ENCODE data around the gene SUSD3. TPM values are rescaled to one million over a fixed set of nuclear protein-coding genes. Genes with fewer than 3 reads are reported as not detected.

The SUSD3 gene
- total and polyA plus RNA-seq, 4 donors = 4.1 to 19.2 (median 11.8) TPM

GRCh38 chr9:93091453-93092081, 33.1 kb downstream of the SUSD3 start:
- H3K36me3 ChIP-seq (ENCODE audit: control insufficient read depth in 4 of 4, insufficient read depth in 3 of 4, low read depth in 1 of 4, low read length in 3 of 4) = peaks cover 0 to 4% (median 0%) of the 10 kb centered on the region in 4 donors
- DNase-seq (ENCODE audit: low spot score) = peak; percentile 29
- 79% methylated on average over 3 of the region's 3 CpGs for WGBS
- H3K27me3 ChIP-seq (ENCODE audit: control insufficient read depth in 4 of 4, insufficient read depth in 4 of 4, low read length in 3 of 4) = no peaks in the 10 kb centered on the region
- no peaks in the 10 kb centered on the region for H3K9me3 ChIP-seq (ENCODE audit: control insufficient read depth in 4 of 4, low read length in 3 of 4)
- H3K4me1 ChIP-seq (ENCODE audit: control insufficient read depth in 4 of 4, insufficient read depth in 4 of 4, low read length in 3 of 4) = peaks cover under 1 to 18% (median 4%) of the 10 kb centered on the region in 4 donors
- no peak overlapping the region for H3K4me3 ChIP-seq (ENCODE audit: low read depth in 1 of 3, low read length in 3 of 3)
- no peak overlapping the region for H3K9ac ChIP-seq (ENCODE audit: low read depth in 1 of 2, low read length in 2 of 2)
- no peak overlapping the region for H3K27ac ChIP-seq (ENCODE audit: low read depth in 1 of 2, low read length in 2 of 2)
- TF ChIP-seq NR2F2 (IDR thresholded peaks at IDR 0.05) (no peak), SP1 (IDR thresholded peaks at IDR 0.05) (no peak), REST (IDR thresholded peaks at IDR 0.05) (no peak), ATF3 (IDR thresholded peaks at IDR 0.05) (no peak), TAF1 (conservative IDR thresholded peaks at IDR 0.05) (no peak), FOXA2 (IDR thresholded peaks at IDR 0.05) (no peak), RXRA (IDR thresholded peaks at IDR 0.05) (no peak), FOXA1 (IDR thresholded peaks at IDR 0.05) (no peak), HNF4G (IDR thresholded peaks at IDR 0.05) (no peak), YY1 (IDR thresholded peaks at IDR 0.05) (no peak), JUND (IDR thresholded peaks at IDR 0.05) (no peak), ZBTB33 (IDR thresholded peaks at IDR 0.05) (no peak), RAD21 (IDR thresholded peaks at IDR 0.05) (no peak), GABPA (IDR thresholded peaks at IDR 0.05 in 1 of 2, conservative IDR thresholded peaks at IDR 0.05 in 1 of 2) (no peak), MAX (IDR thresholded peaks at IDR 0.05) (no peak), CTCF (IDR thresholded peaks at IDR 0.05; ENCODE audit: low read depth, low read length, missing input control) (no peak), HNF4A (conservative IDR thresholded peaks at IDR 0.05) (no peak), EGR1 (IDR thresholded peaks at IDR 0.05; ENCODE audit: low read depth in 2 of 2) (no peak)
